ENCODE results near the gene SKAP1.
"Not testable (repeated sequence)": the region's sequence is repeated elsewhere in the genome, so short reads cannot be mapped to it uniquely, and the experiment has no call there.

SKAP1 gene

DNA sequence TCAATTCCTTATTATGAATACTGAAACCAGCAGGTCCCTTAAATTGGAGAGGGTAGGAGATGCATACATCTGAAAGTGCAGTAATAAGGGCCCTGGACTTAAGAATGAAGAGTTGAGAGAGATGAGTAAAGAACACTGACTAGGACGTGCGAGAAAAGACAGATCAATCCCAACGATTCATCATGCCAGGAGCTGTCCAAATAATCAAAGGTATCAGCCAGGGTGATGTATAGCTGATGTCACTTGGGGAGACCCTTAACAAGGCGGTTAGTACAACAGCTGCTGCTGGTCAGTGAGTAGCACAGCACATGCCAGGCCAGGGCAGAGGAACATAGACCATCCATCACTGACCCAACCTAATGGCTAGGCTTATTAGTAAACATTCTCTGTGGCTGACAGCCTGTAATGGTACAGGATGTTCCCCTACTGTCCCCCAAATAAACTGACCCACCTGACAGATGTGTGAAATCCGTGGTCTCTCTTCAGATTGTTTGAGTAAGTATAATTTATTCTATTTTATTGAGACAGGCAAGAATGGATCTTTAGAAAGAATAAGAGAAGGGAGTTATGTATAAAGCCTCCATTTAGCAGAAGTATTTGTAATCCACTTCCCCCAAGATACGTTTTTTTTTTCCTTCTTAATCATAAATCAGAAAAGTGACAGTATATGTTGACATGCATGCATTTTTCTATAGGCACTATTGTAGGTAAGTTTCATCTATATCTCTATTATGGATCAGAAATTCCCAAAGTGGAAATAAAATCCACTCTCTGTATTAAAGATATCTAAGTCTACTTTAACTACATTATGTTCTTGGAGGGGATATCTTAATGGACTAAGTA, 204.1 kb downstream of the SKAP1 start:
- H3K4me3 ChIP-seq (ENCODE audit: insufficient read depth, low read depth, low read length) = no peak overlapping the region
- H3K27ac ChIP-seq (ENCODE audit: insufficient read depth, low read depth, low read length, poor library complexity, severe bottlenecking) = no peak overlapping the region
- 85 to 87% methylated on average over 4 to 5 of the region's 6 CpGs for WGBS, 2 experiments
- no peaks in the 10 kb centered on the region for H3K4me1 ChIP-seq (ENCODE audit: control insufficient read depth, insufficient read depth, low read length)
- no peaks in the 10 kb centered on the region for H3K36me3 ChIP-seq (ENCODE audit: control insufficient read depth, insufficient read depth, low read length)
- no peaks in the 10 kb centered on the region for H3K27me3 ChIP-seq (ENCODE audit: control insufficient read depth, insufficient read depth, low read length, poor library complexity, severe bottlenecking)
- no peaks in the 10 kb centered on the region for H3K9me3 ChIP-seq (ENCODE audit: control insufficient read depth, low read length)

- Histone ChIP-seq H3K4me3 (ENCODE audit: insufficient read depth, low read depth, low read length) (no peak overlapping the region), H3K4me1 (ENCODE audit: control insufficient read depth, insufficient read depth, low read length) (no peaks in the 10 kb centered on the region), H3K9me3 (ENCODE audit: control insufficient read depth, low read length) (no peaks in the 10 kb centered on the region), H3K27me3 (ENCODE audit: control insufficient read depth, insufficient read depth, low read length, poor library complexity, severe bottlenecking) (no peaks in the 10 kb centered on the region), H3K27ac (ENCODE audit: insufficient read depth, low read depth, low read length, poor library complexity, severe bottlenecking) (no peak overlapping the region), H3K36me3 (ENCODE audit: control insufficient read depth, insufficient read depth, low read length) (no peaks in the 10 kb centered on the region)
Measured at GRCh38 chr17:48223945-48224344, 206.1 kb downstream of the SKAP1 start.

- Histone ChIP-seq H3K27me3 (ENCODE audit: control insufficient read depth, insufficient read depth, low read length, poor library complexity, severe bottlenecking) (no peaks in the 10 kb centered on the region), H3K4me3 (ENCODE audit: insufficient read depth, low read depth, low read length) (no peak overlapping the region), H3K36me3 (ENCODE audit: control insufficient read depth, insufficient read depth, low read length) (no peaks in the 10 kb centered on the region), H3K9me3 (ENCODE audit: control insufficient read depth, low read length) (no peaks in the 10 kb centered on the region), H3K4me1 (ENCODE audit: control insufficient read depth, insufficient read depth, low read length) (no peaks in the 10 kb centered on the region), H3K27ac (ENCODE audit: insufficient read depth, low read depth, low read length, poor library complexity, severe bottlenecking) (no peak overlapping the region)
- 0% methylated on average over 1 of the region's 1 CpG for WGBS, 2 experiments
Measured at GRCh38 chr17:48219617-48220016, 210.4 kb downstream of the SKAP1 start.

GRCh38 chr17:48215583-48216139, 214.4 kb downstream of the SKAP1 start:
- Histone ChIP-seq H3K9me3 (ENCODE audit: control insufficient read depth, low read length) (no peaks in the 10 kb centered on the region), H3K27ac (ENCODE audit: insufficient read depth, low read depth, low read length, poor library complexity, severe bottlenecking) (no peak overlapping the region), H3K36me3 (ENCODE audit: control insufficient read depth, insufficient read depth, low read length) (no peaks in the 10 kb centered on the region), H3K4me1 (ENCODE audit: control insufficient read depth, insufficient read depth, low read length) (no peaks in the 10 kb centered on the region), H3K4me3 (ENCODE audit: insufficient read depth, low read depth, low read length) (no peak overlapping the region), H3K27me3 (ENCODE audit: control insufficient read depth, insufficient read depth, low read length, poor library complexity, severe bottlenecking) (no peaks in the 10 kb centered on the region)
- 44 to 66% methylated on average over 1 of the region's 1 CpG for WGBS, 2 experiments

DNA sequence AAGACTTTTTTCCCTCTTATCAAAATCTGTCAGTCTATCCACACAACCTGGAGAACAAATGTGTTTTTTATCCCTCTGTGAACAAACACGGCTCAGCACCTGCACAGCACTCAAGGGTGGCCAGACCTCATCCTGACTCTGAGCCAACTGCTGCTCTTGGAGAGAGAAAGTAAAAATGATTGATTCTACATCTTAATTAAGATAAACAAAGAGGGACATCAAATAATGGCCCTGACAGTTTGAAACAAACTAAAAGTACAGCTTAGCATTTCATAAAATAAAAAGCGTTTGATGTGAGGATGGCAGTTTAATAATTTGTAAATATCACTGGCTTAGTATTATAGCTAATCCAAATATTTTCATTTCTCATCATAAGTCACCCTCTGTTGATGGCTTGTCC, 216.2 kb downstream of the SKAP1 start:
- 91 to 97% methylated on average over 1 to 2 of the region's 2 CpGs for whole genome bisulfite sequencing, 2 experiments
- H3K9me3 ChIP-seq (ENCODE audit: control insufficient read depth, low read length) = no peaks in the 10 kb centered on the region
- H3K4me1 ChIP-seq (ENCODE audit: control insufficient read depth, insufficient read depth, low read length) = no peaks in the 10 kb centered on the region
- H3K27ac ChIP-seq (ENCODE audit: insufficient read depth, low read depth, low read length, poor library complexity, severe bottlenecking) = no peak overlapping the region
- H3K27me3 ChIP-seq (ENCODE audit: control insufficient read depth, insufficient read depth, low read length, poor library complexity, severe bottlenecking) = no peaks in the 10 kb centered on the region
- no peak overlapping the region for H3K4me3 ChIP-seq (ENCODE audit: insufficient read depth, low read depth, low read length)
- H3K36me3 ChIP-seq (ENCODE audit: control insufficient read depth, insufficient read depth, low read length) = no peaks in the 10 kb centered on the region

DNA sequence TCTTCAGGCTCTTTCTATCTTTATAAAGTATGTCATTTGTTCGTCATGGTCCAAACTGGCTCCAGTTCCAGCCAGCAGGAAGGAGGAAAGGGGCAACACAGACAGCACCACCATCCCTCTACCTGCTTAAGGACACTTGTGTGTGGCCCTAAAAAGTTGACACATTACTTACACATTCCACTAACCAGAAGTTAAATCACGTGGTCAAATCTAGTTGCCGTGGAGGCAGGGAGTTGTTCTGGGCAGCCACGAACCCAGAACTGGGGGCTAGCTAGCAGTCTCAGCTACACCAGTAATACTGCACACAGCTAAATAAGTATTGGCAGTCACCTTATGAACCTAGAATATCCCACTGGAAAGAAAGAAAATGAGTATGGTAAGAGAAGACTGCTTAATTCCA, 218.2 kb downstream of the SKAP1 start:
- WGBS, 2 experiments = 94% methylated on average over 4 of the region's 4 CpGs
- no peaks in the 10 kb centered on the region for H3K9me3 ChIP-seq (ENCODE audit: control insufficient read depth, low read length)
- no peak overlapping the region for H3K4me3 ChIP-seq (ENCODE audit: insufficient read depth, low read depth, low read length)
- no peaks in the 10 kb centered on the region for H3K4me1 ChIP-seq (ENCODE audit: control insufficient read depth, insufficient read depth, low read length)
- H3K27me3 ChIP-seq (ENCODE audit: control insufficient read depth, insufficient read depth, low read length, poor library complexity, severe bottlenecking) = no peaks in the 10 kb centered on the region
- H3K36me3 ChIP-seq (ENCODE audit: control insufficient read depth, insufficient read depth, low read length) = no peaks in the 10 kb centered on the region
- H3K27ac ChIP-seq (ENCODE audit: insufficient read depth, low read depth, low read length, poor library complexity, severe bottlenecking) = no peak overlapping the region

- Histone ChIP-seq H3K9me3 (ENCODE audit: control insufficient read depth, low read length) (no peaks in the 10 kb centered on the region), H3K27me3 (ENCODE audit: control insufficient read depth, insufficient read depth, low read length, poor library complexity, severe bottlenecking) (no peaks in the 10 kb centered on the region), H3K4me1 (ENCODE audit: control insufficient read depth, insufficient read depth, low read length) (no peaks in the 10 kb centered on the region), H3K27ac (ENCODE audit: insufficient read depth, low read depth, low read length, poor library complexity, severe bottlenecking) (no peak overlapping the region), H3K4me3 (ENCODE audit: insufficient read depth, low read depth, low read length) (no peak overlapping the region), H3K36me3 (ENCODE audit: control insufficient read depth, insufficient read depth, low read length) (no peaks in the 10 kb centered on the region)
Measured at GRCh38 chr17:48211011-48211410, 219.0 kb downstream of the SKAP1 start.

DNA sequence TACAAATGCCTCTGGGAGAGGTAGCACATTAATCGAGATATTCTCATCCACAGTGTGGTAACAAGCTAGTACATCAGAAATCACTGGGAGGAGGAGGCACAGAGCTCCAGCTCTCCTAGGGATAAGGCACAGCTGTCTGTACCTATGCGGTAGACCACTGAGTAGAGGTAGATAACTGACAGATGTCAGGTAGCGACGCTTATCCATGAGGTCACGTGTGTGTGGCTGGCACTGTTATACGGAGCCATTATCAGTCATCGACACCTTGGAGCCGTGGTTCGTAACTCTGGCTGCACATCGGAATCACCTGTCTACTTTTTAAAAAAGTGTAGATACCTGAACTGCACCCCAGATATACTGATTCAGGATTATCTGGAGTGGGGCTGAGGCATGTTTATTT, 220.0 kb downstream of the SKAP1 start:
- no peaks in the 10 kb centered on the region for H3K36me3 ChIP-seq (ENCODE audit: control insufficient read depth, insufficient read depth, low read length)
- WGBS, 2 experiments = 94 to 97% methylated on average over 10 of the region's 10 CpGs
- H3K27me3 ChIP-seq (ENCODE audit: control insufficient read depth, insufficient read depth, low read length, poor library complexity, severe bottlenecking) = no peaks in the 10 kb centered on the region
- no peaks in the 10 kb centered on the region for H3K4me1 ChIP-seq (ENCODE audit: control insufficient read depth, insufficient read depth, low read length)
- no peak overlapping the region for H3K4me3 ChIP-seq (ENCODE audit: insufficient read depth, low read depth, low read length)
- no peaks in the 10 kb centered on the region for H3K9me3 ChIP-seq (ENCODE audit: control insufficient read depth, low read length)
- H3K27ac ChIP-seq (ENCODE audit: insufficient read depth, low read depth, low read length, poor library complexity, severe bottlenecking) = no peak overlapping the region

DNA sequence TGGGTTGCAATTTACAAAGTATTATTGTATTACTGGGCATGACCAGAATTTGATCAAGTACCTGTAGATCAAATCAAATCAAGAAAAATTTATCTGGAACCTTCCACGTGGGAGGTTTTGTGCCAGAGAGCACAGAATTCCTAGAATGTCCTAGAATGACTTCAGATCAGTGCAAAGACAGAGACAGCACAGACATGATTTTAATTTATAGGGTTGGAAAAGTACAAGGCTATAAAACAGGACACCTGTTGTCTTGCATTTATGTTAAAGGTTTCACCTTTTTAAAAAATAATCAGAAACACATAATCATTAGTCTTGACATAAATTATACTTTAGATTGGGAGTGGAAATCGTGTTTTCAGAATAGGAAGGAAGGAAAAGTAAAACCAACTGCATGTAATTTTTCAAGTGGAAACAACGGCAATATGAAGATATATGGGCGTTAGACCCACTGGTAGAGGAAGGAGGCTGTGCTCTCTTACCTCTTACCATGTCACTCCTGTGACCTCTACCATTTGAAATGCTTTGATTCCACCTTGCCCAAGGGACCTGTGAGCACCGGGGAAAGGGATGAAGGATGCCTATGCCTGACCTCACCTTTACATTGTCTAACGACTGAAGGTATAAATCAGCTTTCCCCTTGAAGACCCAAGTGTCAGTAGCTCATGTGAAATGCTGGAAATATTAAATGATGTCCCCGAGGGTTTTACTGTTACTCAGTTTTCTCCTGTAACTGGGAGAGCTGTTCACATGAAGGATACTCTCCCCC, 222.1 kb downstream of the SKAP1 start:
- Histone ChIP-seq H3K27ac (ENCODE audit: insufficient read depth, low read depth, low read length, poor library complexity, severe bottlenecking) (no peak overlapping the region), H3K36me3 (ENCODE audit: control insufficient read depth, insufficient read depth, low read length) (no peaks in the 10 kb centered on the region), H3K4me3 (ENCODE audit: insufficient read depth, low read depth, low read length) (no peak overlapping the region), H3K27me3 (ENCODE audit: control insufficient read depth, insufficient read depth, low read length, poor library complexity, severe bottlenecking) (no peaks in the 10 kb centered on the region), H3K9me3 (ENCODE audit: control insufficient read depth, low read length) (no peaks in the 10 kb centered on the region), H3K4me1 (ENCODE audit: control insufficient read depth, insufficient read depth, low read length) (no peaks in the 10 kb centered on the region)
- WGBS, 2 experiments = 86% methylated on average over 7 of the region's 7 CpGs

GRCh38 chr17:48207036-48207435, 223.0 kb downstream of the SKAP1 start:
- H3K9me3 ChIP-seq (ENCODE audit: control insufficient read depth, low read length); H3K36me3 ChIP-seq (ENCODE audit: control insufficient read depth, insufficient read depth, low read length); H3K27me3 ChIP-seq (ENCODE audit: control insufficient read depth, insufficient read depth, low read length, poor library complexity, severe bottlenecking); H3K4me3 ChIP-seq (ENCODE audit: insufficient read depth, low read depth, low read length); H3K27ac ChIP-seq (ENCODE audit: insufficient read depth, low read depth, low read length, poor library complexity, severe bottlenecking); H3K4me1 ChIP-seq (ENCODE audit: control insufficient read depth, insufficient read depth, low read length): not testable (repeated sequence)
- WGBS, 2 experiments = 92 to 95% methylated on average over 4 of the region's 4 CpGs

All from ectodermal cell (in vitro differentiated cells).